Natural killer cell treated with Interleukin-12 subunit alpha and Interleukin-12 subunit beta and Interleukin-15 and Interleukin-18, amount 100 ng/mL, for 72 hours (primary cell): ENCODE measurements around the gene RPL3. TPM values are rescaled to one million over a fixed set of nuclear protein-coding genes. Genes with fewer than 3 reads are reported as not detected.
"Not testable (repeated sequence)": the region's sequence is repeated elsewhere in the genome, so short reads cannot be mapped to it uniquely, and the experiment has no call there.

ENCODE experiments used
- ATAC-seq, 2 donors: fragments of 150-1000 bp; cut with Tn5 transposase in 1 of 2; sonication (Bioruptor Pico), chemical (Tn5 transposase) in 1 of 2; 2 replicates each; pipeline ENCODE4 v1.10.0; 2021
- DNase-seq: peaks from one replicate; pipeline ENCODE4 v3.0.0; 2022; ENCODE audit warnings: low spot score
- H3K27ac Mint-ChIP-seq, 2 donors: 1 replicate in 1 of 2; 2 replicates in 1 of 2; pipeline ENCODE4 v1.8.0; 2022; ENCODE audit warnings: mixed read lengths in 2 of 2, mild to moderate bottlenecking in 1 of 2, moderate library complexity in 1 of 2
- H3K27me3 Mint-ChIP-seq, 2 donors: 1 replicate in 1 of 2; 2 replicates in 1 of 2; pipeline ENCODE4 v1.8.0; 2022; ENCODE audit warnings: mixed read lengths in 2 of 2
- H3K36me3 Mint-ChIP-seq: one replicate; pipeline ENCODE4 v1.8.0; 2022; ENCODE audit warnings: mixed read lengths
- H3K4me1 Mint-ChIP-seq, 2 donors: 1 replicate in 1 of 2; 2 replicates in 1 of 2; pipeline ENCODE4 v1.8.0; 2022; ENCODE audit warnings: low read depth in 2 of 2, mixed read lengths in 2 of 2, mild to moderate bottlenecking in 1 of 2
- H3K4me3 Mint-ChIP-seq: one replicate; pipeline ENCODE4 v1.8.0; 2022; ENCODE audit warnings: mixed read lengths
- H3K9me3 Mint-ChIP-seq: 2 replicates; pipeline ENCODE4 v1.8.0; 2022; ENCODE audit warnings: mixed read lengths
- total RNA-seq, 2 donors: library from RNA; stranded (reverse); gene quantifications; one replicate each; pipeline ENCODE4 v1.2.3, GENCODE V29; 2022

RPL3 gene
- total RNA-seq, 2 donors from 2014 or later = 1,242 to 2,090 TPM

- Mint-ChIP-seq H3K4me3 (no peak overlapping the region), H3K4me1 (peaks cover 9 to 11% of the 10 kb centered on the region in 2 donors), H3K27me3 (peaks cover 8 to 11% of the 10 kb centered on the region in 2 donors), H3K27ac (no peak overlapping the region), H3K36me3 (no peaks in the 10 kb centered on the region), H3K9me3 (no peaks in the 10 kb centered on the region)
- ATAC-seq (no peak), DNase-seq (no peak)
Measured at GRCh38 chr22:39345231-39345630, 25.8 kb upstream of the RPL3 start.

- DNase-seq (no peak), ATAC-seq (no peak)
- no peaks in the 10 kb centered on the region for H3K36me3 Mint-ChIP-seq
- no peak overlapping the region for H3K27ac Mint-ChIP-seq
- peaks cover 4 to 6% of the 10 kb centered on the region in 2 donors for H3K4me1 Mint-ChIP-seq
- no peak overlapping the region for H3K4me3 Mint-ChIP-seq
- H3K27me3 Mint-ChIP-seq = peaks cover 10 to 15% of the 10 kb centered on the region in 2 donors
- no peaks in the 10 kb centered on the region for H3K9me3 Mint-ChIP-seq
Measured at GRCh38 chr22:39344046-39344390, 24.6 kb upstream of the RPL3 start.

- ATAC-seq (peak; percentile 41 to 67), DNase-seq (no peak)
- H3K36me3 Mint-ChIP-seq = no peaks in the 10 kb centered on the region
- H3K4me1 Mint-ChIP-seq = peaks cover 4% of the 10 kb centered on the region in 2 donors
- H3K27me3 Mint-ChIP-seq = peaks cover 11 to 18% of the 10 kb centered on the region in 2 donors
- no peak overlapping the region for H3K4me3 Mint-ChIP-seq
- no peaks in the 10 kb centered on the region for H3K9me3 Mint-ChIP-seq
- no peak overlapping the region for H3K27ac Mint-ChIP-seq
Measured at GRCh38 chr22:39343259-39344045, 24.0 kb upstream of the RPL3 start.

GRCh38 chr22:39341179-39341578, 21.8 kb upstream of the RPL3 start:
- H3K4me1 Mint-ChIP-seq = peaks cover 4% of the 10 kb centered on the region in 2 donors
- no peaks in the 10 kb centered on the region for H3K9me3 Mint-ChIP-seq
- ATAC-seq = no peak
- H3K4me3 Mint-ChIP-seq = no peak overlapping the region
- DNase-seq = no peak
- H3K27me3 Mint-ChIP-seq = peaks cover 11 to 18% of the 10 kb centered on the region in 2 donors
- H3K27ac Mint-ChIP-seq = no peak overlapping the region
- no peaks in the 10 kb centered on the region for H3K36me3 Mint-ChIP-seq

GRCh38 chr22:39339775-39340174, 20.4 kb upstream of the RPL3 start:
- H3K27ac Mint-ChIP-seq, H3K36me3 Mint-ChIP-seq, ATAC-seq, DNase-seq, H3K9me3 Mint-ChIP-seq, H3K4me1 Mint-ChIP-seq, H3K4me3 Mint-ChIP-seq: not testable (repeated sequence)
- H3K27me3 Mint-ChIP-seq = peaks cover 11 to 18% of the 10 kb centered on the region in 2 donors

GRCh38 chr22:39336411-39336810, 17.0 kb upstream of the RPL3 start:
- Mint-ChIP-seq H3K4me3 (no peak overlapping the region), H3K36me3 (no peaks in the 10 kb centered on the region), H3K27ac (no peak overlapping the region), H3K4me1 (no peaks in the 10 kb centered on the region), H3K9me3 (no peaks in the 10 kb centered on the region), H3K27me3 (peaks cover 7 to 8% of the 10 kb centered on the region in 2 donors)
- no peak for ATAC-seq
- DNase-seq = no peak

- Mint-ChIP-seq H3K27me3 (no peaks in the 10 kb centered on the region), H3K27ac (peak overlapping the region in 1 of 2 donors; percentile 41), H3K9me3 (no peaks in the 10 kb centered on the region), H3K4me1 (no peaks in the 10 kb centered on the region), H3K4me3 (no peak overlapping the region), H3K36me3 (no peaks in the 10 kb centered on the region)
- DNase-seq = no peak
- ATAC-seq = peak in 1 of 2 donors; percentile 57
Measured at GRCh38 chr22:39332441-39333064, 13.1 kb upstream of the RPL3 start.

GRCh38 chr22:39330553-39330952, 11.1 kb upstream of the RPL3 start:
- ATAC-seq, H3K4me1 Mint-ChIP-seq, H3K27ac Mint-ChIP-seq, H3K36me3 Mint-ChIP-seq, H3K27me3 Mint-ChIP-seq, H3K4me3 Mint-ChIP-seq, DNase-seq, H3K9me3 Mint-ChIP-seq: not testable (repeated sequence)

- no peak overlapping the region for H3K27ac Mint-ChIP-seq
- no peaks in the 10 kb centered on the region for H3K36me3 Mint-ChIP-seq
- peak; percentile 42 to 50 for ATAC-seq
- no peaks in the 10 kb centered on the region for H3K9me3 Mint-ChIP-seq
- H3K4me1 Mint-ChIP-seq = no peaks in the 10 kb centered on the region
- no peaks in the 10 kb centered on the region for H3K27me3 Mint-ChIP-seq
- no peak for DNase-seq
- H3K4me3 Mint-ChIP-seq = no peak overlapping the region
Measured at GRCh38 chr22:39327995-39328754, 8.8 kb upstream of the RPL3 start.

GRCh38 chr22:39325392-39325932, 6.0 kb upstream of the RPL3 start:
- DNase-seq (no peak), ATAC-seq (no peak)
- no peaks in the 10 kb centered on the region for H3K27me3 Mint-ChIP-seq
- H3K36me3 Mint-ChIP-seq = no peaks in the 10 kb centered on the region
- peak overlapping the region in 1 of 2 donors; percentile 32 for H3K27ac Mint-ChIP-seq
- no peak overlapping the region for H3K4me3 Mint-ChIP-seq
- H3K4me1 Mint-ChIP-seq = peaks cover 0 to 3% of the 10 kb centered on the region in 2 donors
- H3K9me3 Mint-ChIP-seq = no peaks in the 10 kb centered on the region

- DNase-seq, ATAC-seq, H3K27me3 Mint-ChIP-seq, H3K9me3 Mint-ChIP-seq: not testable (repeated sequence)
- Mint-ChIP-seq H3K4me1 (peaks cover 33 to 41% of the 10 kb centered on the region in 2 donors), H3K4me3 (peak overlapping the region; percentile 99), H3K36me3 (peaks cover 21% of the 10 kb centered on the region), H3K27ac (peak overlapping the region; percentile 100)
Measured at GRCh38 chr22:39320616-39321029, 1.2 kb upstream of the RPL3 start.

- Mint-ChIP-seq H3K9me3 (no peaks in the 10 kb centered on the region), H3K4me1 (peaks cover 42 to 50% of the 10 kb centered on the region in 2 donors), H3K27me3 (no peaks in the 10 kb centered on the region), H3K4me3 (peak overlapping the region; percentile 99), H3K36me3 (peaks cover 27% of the 10 kb centered on the region), H3K27ac (peak overlapping the region; percentile 100)
- ATAC-seq (peak; percentile 5 to 16), DNase-seq (no peak)
Measured at GRCh38 chr22:39318507-39319283, 728 bp downstream of the RPL3 start.
